ENCODE results near the gene YOD1.

The YOD1 gene

GRCh38 chr1:207028884-207029650 is 21.9 kb downstream of the YOD1 start:
- no peak for DNase-seq (ENCODE audit: low read depth in 2 of 3, low spot score in 2 of 3)

GRCh38 chr1:207027921-207028320 is 23.1 kb downstream of the YOD1 start:
- DNase-seq (ENCODE audit: low read depth in 2 of 3, low spot score in 2 of 3) = no peak

GRCh38 chr1:207027206-207027777 is 23.7 kb downstream of the YOD1 start:
- no peak for DNase-seq (ENCODE audit: low read depth in 2 of 3, low spot score in 2 of 3)

GRCh38 chr1:207026104-207026534 is 24.9 kb downstream of the YOD1 start:
- no peak for DNase-seq (ENCODE audit: low read depth in 2 of 3, low spot score in 2 of 3)

GRCh38 chr1:207025146-207025880 is 25.7 kb downstream of the YOD1 start:
- DNase-seq (ENCODE audit: low read depth in 2 of 3, low spot score in 2 of 3) = no peak

- no peak for DNase-seq (ENCODE audit: low read depth in 2 of 3, low spot score in 2 of 3)
Observed at GRCh38 chr1:207024202-207025145, 26.5 kb downstream of the YOD1 start.

- no peak for DNase-seq (ENCODE audit: low read depth in 2 of 3, low spot score in 2 of 3)
Observed at GRCh38 chr1:207022996-207023679, 27.9 kb downstream of the YOD1 start.

GRCh38 chr1:207021876-207022596 is 29.0 kb downstream of the YOD1 start:
- no peak for DNase-seq (ENCODE audit: low read depth in 2 of 3, low spot score in 2 of 3)

GRCh38 chr1:207021139-207021861 is 29.7 kb downstream of the YOD1 start:
- no peak for DNase-seq (ENCODE audit: low read depth in 2 of 3, low spot score in 2 of 3)

GRCh38 chr1:207020709-207021107 is 30.3 kb downstream of the YOD1 start:
- no peak for DNase-seq (ENCODE audit: low read depth in 2 of 3, low spot score in 2 of 3)

GRCh38 chr1:207020065-207020708 is 30.8 kb downstream of the YOD1 start:
- DNase-seq (ENCODE audit: low read depth in 2 of 3, low spot score in 2 of 3) = no peak

GRCh38 chr1:207019661-207020060 is 31.3 kb downstream of the YOD1 start:
- DNase-seq (ENCODE audit: low read depth in 2 of 3, low spot score in 2 of 3) = no peak

GRCh38 chr1:207019161-207019560 is 31.8 kb downstream of the YOD1 start:
- DNase-seq (ENCODE audit: low read depth in 2 of 3, low spot score in 2 of 3) = no peak

- DNase-seq (ENCODE audit: low read depth in 2 of 3, low spot score in 2 of 3) = no peak
Observed at GRCh38 chr1:207018707-207019106, 32.3 kb downstream of the YOD1 start.

- DNase-seq (ENCODE audit: low read depth in 2 of 3, low spot score in 2 of 3) = no peak
Observed at GRCh38 chr1:207017615-207018559, 33.1 kb downstream of the YOD1 start.

- no peak for DNase-seq (ENCODE audit: low read depth in 2 of 3, low spot score in 2 of 3)
Observed at GRCh38 chr1:207015791-207016190, 35.2 kb downstream of the YOD1 start.

- DNase-seq (ENCODE audit: low read depth in 2 of 3, low spot score in 2 of 3) = no peak
Observed at GRCh38 chr1:207014728-207015127, 36.3 kb downstream of the YOD1 start.
